Measurements from ENCODE around the gene TSPAN14.

Gene TSPAN14

GRCh38 chr10:80484243-80484642, 30.1 kb downstream of the TSPAN14 start:
- no peak for TF ChIP-seq CTCF (IDR thresholded peaks at IDR 0.05; ENCODE audit: insufficient read depth, low read length, poor library complexity, severe bottlenecking)
- H3K4me3 ChIP-seq (replicated peaks; ENCODE audit: low read depth, low read length) = no peak overlapping the region
- DNase-seq (ENCODE audit: extremely low read depth, insufficient read length) = no peak
- H3K27me3 ChIP-seq (replicated peaks; ENCODE audit: control insufficient read depth, insufficient read depth, low read length) = no peaks in the 10 kb centered on the region
- peaks cover 2% of the 10 kb centered on the region for H3K36me3 ChIP-seq (ENCODE audit: control insufficient read depth, insufficient read depth, low read length)

GRCh38 chr10:80484676-80485075, 30.6 kb downstream of the TSPAN14 start:
- TF ChIP-seq CTCF (IDR thresholded peaks at IDR 0.05; ENCODE audit: insufficient read depth, low read length, poor library complexity, severe bottlenecking) = no peak
- no peak for DNase-seq (ENCODE audit: extremely low read depth, insufficient read length)
- Histone ChIP-seq H3K36me3 (ENCODE audit: control insufficient read depth, insufficient read depth, low read length) (peaks cover 2% of the 10 kb centered on the region), H3K4me3 (replicated peaks; ENCODE audit: low read depth, low read length) (no peak overlapping the region), H3K27me3 (replicated peaks; ENCODE audit: control insufficient read depth, insufficient read depth, low read length) (no peaks in the 10 kb centered on the region)

- TF ChIP-seq CTCF (IDR thresholded peaks at IDR 0.05; ENCODE audit: insufficient read depth, low read length, poor library complexity, severe bottlenecking) = no peak
- no peak for DNase-seq (ENCODE audit: extremely low read depth, insufficient read length)
- H3K27me3 ChIP-seq (replicated peaks; ENCODE audit: control insufficient read depth, insufficient read depth, low read length) = no peaks in the 10 kb centered on the region
- H3K4me3 ChIP-seq (replicated peaks; ENCODE audit: low read depth, low read length) = no peak overlapping the region
- peaks cover 2% of the 10 kb centered on the region for H3K36me3 ChIP-seq (ENCODE audit: control insufficient read depth, insufficient read depth, low read length)
These were observed 31.2 kb downstream of the TSPAN14 start for GRCh38 chr10:80485076-80485945.

GRCh38 chr10:80485946-80486764, 32.0 kb downstream of the TSPAN14 start:
- H3K27me3 ChIP-seq (replicated peaks; ENCODE audit: control insufficient read depth, insufficient read depth, low read length) = no peaks in the 10 kb centered on the region
- peaks cover 3% of the 10 kb centered on the region for H3K36me3 ChIP-seq (ENCODE audit: control insufficient read depth, insufficient read depth, low read length)
- H3K4me3 ChIP-seq (replicated peaks; ENCODE audit: low read depth, low read length) = no peak overlapping the region
- no peak for DNase-seq (ENCODE audit: extremely low read depth, insufficient read length)
- TF ChIP-seq CTCF (IDR thresholded peaks at IDR 0.05; ENCODE audit: insufficient read depth, low read length, poor library complexity, severe bottlenecking) = no peak

- no peak for TF ChIP-seq CTCF (IDR thresholded peaks at IDR 0.05; ENCODE audit: insufficient read depth, low read length, poor library complexity, severe bottlenecking)
- peaks cover 7% of the 10 kb centered on the region for H3K36me3 ChIP-seq (ENCODE audit: control insufficient read depth, insufficient read depth, low read length)
- DNase-seq (ENCODE audit: extremely low read depth, insufficient read length) = no peak
- H3K27me3 ChIP-seq (replicated peaks; ENCODE audit: control insufficient read depth, insufficient read depth, low read length) = no peaks in the 10 kb centered on the region
- no peak overlapping the region for H3K4me3 ChIP-seq (replicated peaks; ENCODE audit: low read depth, low read length)
These were observed 32.8 kb downstream of the TSPAN14 start for GRCh38 chr10:80486785-80487420.
